T-helper 1 cell treated with Interleukin-12 subunit alpha and Interleukin-12 subunit beta and Interleukin-4 antibody, amounts not matched to agents 30 μg/mL and 1 μg/mL, for 36 hours (primary cell): ENCODE results near the gene ELMO1.
A peak's percentile ranks its signal among the peaks of the same experiment; 100 is the strongest.

ENCODE experiments used
- H3K27ac Mint-ChIP-seq: one replicate; pipeline ENCODE4 v1.8.0; 2021; ENCODE audit warnings: mild to moderate bottlenecking, mixed read lengths
- H3K27me3 Mint-ChIP-seq: one replicate; pipeline ENCODE4 v1.8.0; 2021; ENCODE audit warnings: low read depth, mixed read lengths
- H3K36me3 Mint-ChIP-seq: one replicate; pipeline ENCODE4 v1.8.0; 2021; ENCODE audit warnings: low read depth, mixed read lengths
- H3K4me1 Mint-ChIP-seq: one replicate; pipeline ENCODE4 v1.8.0; 2021; ENCODE audit warnings: low read depth, mixed read lengths
- H3K4me3 Mint-ChIP-seq: one replicate; pipeline ENCODE4 v1.8.0; 2021; ENCODE audit warnings: mild to moderate bottlenecking, moderate library complexity, mixed read lengths
- H3K9me3 Mint-ChIP-seq: one replicate; pipeline ENCODE4 v1.8.0; 2021; ENCODE audit warnings: mixed read lengths

The ELMO1 gene

DNA sequence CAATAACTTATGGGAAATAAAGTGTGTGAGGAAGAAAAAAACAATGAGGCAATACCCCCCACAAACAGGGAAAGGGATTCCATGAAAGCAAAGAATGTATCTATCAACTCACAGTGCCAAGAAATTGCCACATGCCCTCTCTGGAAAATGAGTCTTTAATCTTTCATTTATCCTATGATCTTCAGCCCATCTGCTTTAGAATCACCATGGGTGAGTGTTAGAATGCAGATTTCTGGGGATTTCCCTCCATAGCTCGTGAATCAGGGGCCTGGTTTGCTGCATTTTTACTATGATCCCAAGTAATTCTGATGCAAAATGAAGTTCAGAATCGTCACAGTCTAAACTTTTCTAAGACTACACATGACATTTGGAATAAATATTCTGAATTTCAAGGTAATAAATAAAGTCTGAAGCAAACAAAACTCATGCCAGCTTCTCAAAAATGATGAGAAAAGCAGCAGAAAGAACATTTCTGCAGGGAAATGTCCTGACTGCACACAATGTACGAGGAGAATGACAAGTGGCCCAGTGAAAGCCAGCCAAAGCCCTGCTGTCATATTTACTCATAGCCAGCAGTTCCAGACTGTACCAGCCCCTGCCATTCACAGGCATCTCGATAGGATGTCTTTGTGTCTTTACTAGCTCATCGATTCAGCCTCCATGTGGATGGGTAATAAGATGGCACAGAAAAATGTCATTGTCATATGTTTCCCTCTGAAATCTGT lies 167.1 kb downstream of the ELMO1 start:
- Mint-ChIP-seq H3K36me3 (peaks cover 14% of the 10 kb centered on the region), H3K27ac (no peak overlapping the region), H3K27me3 (no peaks in the 10 kb centered on the region), H3K4me3 (no peak overlapping the region), H3K4me1 (peaks cover 21% of the 10 kb centered on the region), H3K9me3 (no peaks in the 10 kb centered on the region)

GRCh38 chr7:37277513-37277912 lies 171.2 kb downstream of the ELMO1 start:
- Mint-ChIP-seq H3K9me3 (no peaks in the 10 kb centered on the region), H3K36me3 (peaks cover 14% of the 10 kb centered on the region), H3K27me3 (no peaks in the 10 kb centered on the region), H3K4me3 (no peak overlapping the region), H3K4me1 (peaks cover 19% of the 10 kb centered on the region), H3K27ac (no peak overlapping the region)

GRCh38 chr7:37275078-37275710 lies 173.5 kb downstream of the ELMO1 start:
- no peak overlapping the region for H3K27ac Mint-ChIP-seq
- no peaks in the 10 kb centered on the region for H3K27me3 Mint-ChIP-seq
- no peaks in the 10 kb centered on the region for H3K9me3 Mint-ChIP-seq
- H3K4me1 Mint-ChIP-seq, result peaks cover 18% of the 10 kb centered on the region
- peaks cover 17% of the 10 kb centered on the region for H3K36me3 Mint-ChIP-seq
- no peak overlapping the region for H3K4me3 Mint-ChIP-seq

DNA sequence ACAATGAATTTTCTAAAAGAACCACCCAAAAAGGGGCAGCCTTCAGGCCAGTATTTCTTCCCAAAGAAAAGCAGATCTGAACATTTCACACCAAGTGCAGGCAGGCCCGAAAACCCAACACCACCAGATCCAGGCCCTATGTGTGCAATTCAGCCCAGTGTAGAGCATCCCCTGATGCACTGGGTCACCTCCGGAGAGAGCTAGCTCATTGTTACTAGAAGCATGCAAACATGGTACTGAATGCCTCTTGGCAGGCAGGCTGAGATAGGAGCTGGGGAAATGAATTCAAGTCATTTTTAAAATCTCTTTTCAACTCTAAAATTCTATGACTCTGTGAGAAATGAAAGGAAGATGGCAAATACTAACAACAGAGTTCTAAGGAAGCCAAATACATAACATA lies 174.8 kb downstream of the ELMO1 start:
- H3K36me3 Mint-ChIP-seq, result peaks cover 13% of the 10 kb centered on the region
- no peak overlapping the region for H3K4me3 Mint-ChIP-seq
- no peaks in the 10 kb centered on the region for H3K27me3 Mint-ChIP-seq
- no peak overlapping the region for H3K27ac Mint-ChIP-seq
- no peaks in the 10 kb centered on the region for H3K9me3 Mint-ChIP-seq
- H3K4me1 Mint-ChIP-seq, result peaks cover 18% of the 10 kb centered on the region

DNA sequence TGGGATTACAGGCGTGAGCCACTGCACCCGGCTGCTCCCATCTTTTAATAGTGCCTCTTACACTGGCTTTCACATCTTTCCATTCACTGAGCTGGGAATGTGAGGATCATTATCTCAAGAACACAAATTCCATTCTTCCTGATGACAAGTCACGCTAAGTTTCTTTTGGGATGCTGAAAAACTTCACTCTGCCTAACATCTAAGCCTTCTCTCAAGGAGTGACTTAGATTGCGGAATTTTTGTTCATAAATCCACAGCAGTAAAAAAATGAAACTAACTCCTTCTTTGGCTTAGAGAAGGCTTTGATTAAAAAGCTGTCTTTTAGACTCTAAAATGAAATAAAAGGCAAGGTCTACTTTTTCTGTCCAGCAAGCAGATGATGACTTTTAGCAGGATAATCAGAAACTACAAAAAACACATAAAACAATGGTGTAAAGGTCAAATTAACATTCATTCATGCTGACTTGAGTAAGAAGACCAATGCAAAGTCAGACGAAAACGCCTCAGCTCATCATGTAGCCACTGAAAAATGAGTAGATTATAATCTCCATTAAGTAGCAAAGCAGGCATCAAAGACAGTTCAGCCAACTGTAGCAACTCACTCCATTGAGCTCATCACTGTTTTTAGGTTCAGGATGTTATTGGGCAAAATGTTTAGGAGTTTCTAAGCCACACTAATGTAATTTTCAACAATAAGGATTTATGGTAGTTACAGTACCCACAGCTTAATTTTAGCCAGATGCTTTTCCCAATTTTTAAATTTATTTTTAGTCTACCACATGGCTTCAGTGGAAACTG lies 178.8 kb downstream of the ELMO1 start:
- no peak overlapping the region for H3K27ac Mint-ChIP-seq

DNA sequence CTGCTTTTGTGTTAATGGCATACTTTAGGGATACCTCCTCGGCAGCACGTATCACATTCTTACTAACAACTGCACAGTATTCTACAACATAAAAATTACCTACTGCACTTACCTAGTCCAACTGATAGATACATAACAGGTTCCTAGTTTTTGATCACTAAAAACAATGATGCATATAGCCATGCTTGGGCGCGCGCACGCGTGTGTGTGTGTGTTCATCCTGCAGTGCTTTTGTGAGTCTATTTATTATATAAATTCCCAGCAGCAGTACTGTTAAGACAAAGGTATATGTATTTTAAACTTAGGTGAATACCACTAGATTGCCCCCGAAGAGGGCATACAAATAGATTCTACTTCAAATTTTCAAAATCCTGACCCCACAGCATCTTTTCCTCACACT lies 181.4 kb downstream of the ELMO1 start:
- Mint-ChIP-seq H3K36me3 (peaks cover 21% of the 10 kb centered on the region), H3K9me3 (no peaks in the 10 kb centered on the region), H3K27me3 (no peaks in the 10 kb centered on the region), H3K27ac (no peak overlapping the region), H3K4me3 (no peak overlapping the region), H3K4me1 (peaks cover 8% of the 10 kb centered on the region)

More for the DNA sequence above, 178.8 kb downstream of the ELMO1 start:
- H3K27me3 Mint-ChIP-seq, result no peaks in the 10 kb centered on the region
- no peak overlapping the region for H3K4me3 Mint-ChIP-seq
- peaks cover 18% of the 10 kb centered on the region for H3K4me1 Mint-ChIP-seq
- peaks cover 15% of the 10 kb centered on the region for H3K36me3 Mint-ChIP-seq
- H3K9me3 Mint-ChIP-seq, result no peaks in the 10 kb centered on the region

GRCh38 chr7:37265876-37266275 lies 182.8 kb downstream of the ELMO1 start:
- Mint-ChIP-seq H3K27ac (no peak overlapping the region), H3K4me3 (no peak overlapping the region), H3K27me3 (no peaks in the 10 kb centered on the region), H3K4me1 (peaks cover 8% of the 10 kb centered on the region), H3K36me3 (peaks cover 12% of the 10 kb centered on the region), H3K9me3 (no peaks in the 10 kb centered on the region)

GRCh38 chr7:37265006-37265405 lies 183.7 kb downstream of the ELMO1 start:
- Mint-ChIP-seq H3K4me3 (no peak overlapping the region), H3K9me3 (no peaks in the 10 kb centered on the region), H3K36me3 (peaks cover 12% of the 10 kb centered on the region), H3K27ac (no peak overlapping the region), H3K4me1 (peaks cover 12% of the 10 kb centered on the region), H3K27me3 (no peaks in the 10 kb centered on the region)

- no peaks in the 10 kb centered on the region for H3K9me3 Mint-ChIP-seq
- H3K4me1 Mint-ChIP-seq, result peaks cover 21% of the 10 kb centered on the region
- H3K4me3 Mint-ChIP-seq, result no peak overlapping the region
- H3K27ac Mint-ChIP-seq, result no peak overlapping the region
- no peaks in the 10 kb centered on the region for H3K27me3 Mint-ChIP-seq
- peaks cover 10% of the 10 kb centered on the region for H3K36me3 Mint-ChIP-seq
Measured at GRCh38 chr7:37262181-37262580, 186.5 kb downstream of the ELMO1 start.

DNA sequence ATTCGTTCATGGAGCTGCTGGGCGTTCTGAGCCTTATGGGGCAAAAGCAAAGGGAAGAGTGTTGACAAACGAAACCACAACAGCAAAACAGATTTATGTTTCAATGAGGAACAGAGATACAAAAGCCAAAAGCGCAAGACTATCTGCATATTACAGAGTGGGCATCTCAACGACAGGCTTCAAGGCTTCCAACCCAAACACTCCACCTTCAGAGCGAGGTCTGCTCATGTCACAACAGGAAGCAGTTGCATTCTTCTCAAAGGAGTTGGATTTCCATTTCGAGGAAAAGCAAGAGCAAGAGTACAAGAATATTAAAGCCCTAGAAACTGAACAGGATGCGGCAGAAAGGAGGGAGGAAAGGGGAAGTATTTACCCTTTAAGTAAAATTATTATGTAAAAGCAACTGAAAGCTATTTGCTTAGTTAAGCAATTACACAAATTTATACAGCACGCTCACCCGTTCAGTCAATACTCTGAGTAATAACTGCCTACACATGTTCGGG lies 189.3 kb downstream of the ELMO1 start:
- Mint-ChIP-seq H3K4me3 (no peak overlapping the region), H3K27me3 (no peaks in the 10 kb centered on the region), H3K27ac (peak overlapping the region; percentile 50), H3K36me3 (peaks cover 19% of the 10 kb centered on the region), H3K4me1 (peaks cover 27% of the 10 kb centered on the region), H3K9me3 (no peaks in the 10 kb centered on the region)

- peaks cover 30% of the 10 kb centered on the region for H3K4me1 Mint-ChIP-seq
- no peak overlapping the region for H3K4me3 Mint-ChIP-seq
- H3K27me3 Mint-ChIP-seq, result no peaks in the 10 kb centered on the region
- H3K36me3 Mint-ChIP-seq, result peaks cover 26% of the 10 kb centered on the region
- no peaks in the 10 kb centered on the region for H3K9me3 Mint-ChIP-seq
- H3K27ac Mint-ChIP-seq, result no peak overlapping the region
Measured at GRCh38 chr7:37256631-37257030, 192.0 kb downstream of the ELMO1 start.

DNA sequence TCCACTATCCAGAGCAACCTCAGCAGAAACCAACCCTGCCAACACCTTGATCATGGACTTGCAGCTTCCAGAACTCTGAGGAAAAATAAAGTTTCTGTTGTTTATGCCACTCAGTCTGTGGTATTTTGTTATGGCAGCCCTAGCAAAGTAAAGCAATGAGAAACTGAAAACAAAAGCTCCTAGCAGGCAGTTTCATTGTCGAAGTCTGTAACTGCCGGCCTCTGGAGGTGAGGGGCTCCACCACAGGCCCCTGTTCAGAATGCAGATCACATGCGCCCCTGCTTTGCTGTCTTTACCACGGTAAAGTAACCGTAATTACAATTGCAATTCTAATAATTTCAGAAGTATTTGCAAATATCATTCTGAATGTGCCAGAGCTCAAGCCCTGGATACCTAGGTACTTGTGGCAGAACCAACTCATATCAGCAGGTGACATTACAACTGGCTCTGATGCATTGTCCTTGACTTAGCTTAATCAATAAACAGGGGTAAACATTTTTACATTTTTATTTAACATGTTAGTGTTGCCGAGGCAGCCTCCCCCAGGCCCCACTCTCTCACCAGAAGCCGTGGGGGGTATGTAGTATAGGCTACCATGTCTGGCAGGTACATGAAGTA lies 193.2 kb downstream of the ELMO1 start:
- Mint-ChIP-seq H3K4me1 (peaks cover 32% of the 10 kb centered on the region), H3K9me3 (no peaks in the 10 kb centered on the region), H3K27me3 (no peaks in the 10 kb centered on the region), H3K36me3 (peaks cover 29% of the 10 kb centered on the region), H3K4me3 (no peak overlapping the region), H3K27ac (peak overlapping the region; percentile 24)

DNA sequence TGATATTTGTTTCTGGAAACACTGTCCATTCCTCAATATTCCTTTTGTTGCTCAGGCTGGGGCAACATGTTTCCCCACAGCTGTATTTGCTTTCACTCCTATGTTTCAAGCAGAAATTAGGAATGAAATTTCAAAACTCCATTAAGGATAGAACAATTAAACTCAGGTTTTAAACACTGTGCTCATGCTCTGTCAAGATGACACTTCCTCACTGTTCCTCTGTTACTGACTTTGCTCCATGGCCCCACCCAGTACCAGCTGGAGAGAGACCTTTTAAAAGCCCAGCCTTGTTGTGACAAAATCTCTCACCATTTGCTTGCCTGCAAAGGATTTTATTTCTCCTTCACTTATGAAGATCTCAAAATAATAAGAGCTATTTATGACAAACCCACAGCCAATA lies 197.4 kb downstream of the ELMO1 start:
- Mint-ChIP-seq H3K9me3 (no peaks in the 10 kb centered on the region), H3K4me1 (peaks cover 18% of the 10 kb centered on the region), H3K27ac (no peak overlapping the region), H3K27me3 (no peaks in the 10 kb centered on the region), H3K36me3 (peaks cover 21% of the 10 kb centered on the region), H3K4me3 (no peak overlapping the region)

DNA sequence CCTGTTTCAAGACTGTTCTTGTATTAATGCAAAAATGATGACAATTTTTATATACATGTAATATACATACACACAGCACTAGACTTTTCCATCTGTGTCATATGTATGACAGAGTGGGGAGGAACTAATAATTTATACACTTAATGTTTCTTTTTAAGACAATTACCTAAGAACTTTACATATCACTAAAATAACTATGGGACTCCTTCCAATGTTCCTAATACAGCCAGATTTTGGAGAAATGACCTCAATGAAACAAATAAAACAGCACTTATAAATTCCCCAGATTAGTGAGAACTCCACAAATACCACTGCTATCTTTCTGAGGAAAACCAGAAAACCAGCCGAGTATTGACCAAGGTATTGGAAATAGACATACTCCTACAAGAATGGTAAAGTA lies 199.4 kb downstream of the ELMO1 start:
- Mint-ChIP-seq H3K27ac (no peak overlapping the region), H3K9me3 (no peaks in the 10 kb centered on the region), H3K4me3 (no peak overlapping the region), H3K27me3 (no peaks in the 10 kb centered on the region), H3K36me3 (peaks cover 19% of the 10 kb centered on the region), H3K4me1 (peaks cover 11% of the 10 kb centered on the region)
